Measurements from ENCODE around the gene TP53RK.

Gene TP53RK

DNA sequence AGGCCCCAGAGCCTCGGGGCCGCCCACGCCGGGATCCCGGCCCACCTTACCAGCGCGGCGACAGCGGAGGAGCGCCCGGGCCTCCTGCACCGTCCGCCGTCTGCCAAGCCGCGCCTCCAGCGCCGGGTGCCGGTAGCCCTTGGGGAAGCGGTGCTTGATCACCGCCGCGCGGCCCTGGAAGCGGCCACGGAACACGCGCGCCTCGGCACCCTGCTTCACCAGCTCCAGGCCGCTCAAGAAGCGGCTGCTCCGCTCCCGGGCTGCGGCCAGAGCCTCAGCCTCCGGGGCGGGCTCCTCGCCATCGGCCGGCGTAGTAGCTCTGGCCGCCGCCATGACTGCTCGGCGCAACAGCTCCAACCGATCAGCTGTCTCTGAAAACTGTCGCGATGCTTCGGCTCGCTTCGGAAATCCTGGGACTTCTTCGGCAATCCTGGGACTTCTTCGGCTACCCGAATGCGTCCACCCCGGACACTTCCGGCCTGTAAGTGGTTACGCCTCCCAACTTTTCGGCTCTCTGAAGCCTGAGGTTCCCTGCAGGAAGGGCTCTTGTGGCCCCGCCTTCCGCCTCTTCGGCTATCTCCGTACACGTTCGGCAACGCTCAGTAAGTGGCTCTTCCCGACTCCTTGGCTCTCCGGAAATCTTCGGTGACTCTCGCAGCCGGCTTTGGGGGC lies at the start of gene TP53RK:
TP53RK (minus strand) TSS at position 363 of the 672 bp plus-strand sequence; CDS start at position 333, 30 bp downstream.
- peak; percentile 77 for DNase-seq

DNA sequence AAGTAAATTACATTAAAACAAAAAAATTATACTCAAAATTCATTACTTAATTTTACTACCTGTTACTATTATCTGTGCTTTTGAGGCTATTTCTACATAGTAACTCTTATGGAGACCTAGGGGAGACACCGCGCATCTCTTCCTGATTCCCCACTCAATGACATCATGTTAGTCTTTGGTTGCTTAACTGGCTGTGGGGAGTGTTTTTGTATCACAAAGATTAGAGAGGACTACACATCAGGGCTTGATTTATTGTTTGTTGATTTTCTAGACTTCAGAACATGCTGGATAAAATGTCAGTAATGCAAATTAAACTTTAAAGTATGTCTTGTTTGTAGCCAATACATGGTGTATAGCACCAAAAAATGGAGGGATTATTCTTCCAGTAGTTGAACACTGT lies 46.2 kb upstream of the TP53RK start:
- DNase-seq: no peak

DNA sequence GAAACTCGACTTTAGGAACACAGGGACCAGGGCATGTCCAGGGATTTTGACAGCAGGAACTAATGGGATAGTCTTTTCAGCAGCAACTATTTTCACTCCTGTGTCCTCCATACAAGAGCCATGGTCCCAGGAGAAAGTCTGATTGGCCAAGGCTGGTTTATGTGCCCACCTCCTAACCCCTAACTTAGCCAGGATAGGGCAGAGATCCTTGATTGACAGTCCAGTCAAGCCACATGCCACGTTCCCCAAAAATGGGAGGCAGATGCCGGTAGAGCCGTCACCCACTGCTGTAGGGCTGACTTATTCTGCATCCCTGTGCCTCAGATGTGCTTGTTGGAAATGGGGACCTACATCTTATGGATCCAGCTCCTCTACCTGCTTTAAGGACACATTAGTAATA lies 42.5 kb upstream of the TP53RK start:
- DNase-seq: no peak

DNA sequence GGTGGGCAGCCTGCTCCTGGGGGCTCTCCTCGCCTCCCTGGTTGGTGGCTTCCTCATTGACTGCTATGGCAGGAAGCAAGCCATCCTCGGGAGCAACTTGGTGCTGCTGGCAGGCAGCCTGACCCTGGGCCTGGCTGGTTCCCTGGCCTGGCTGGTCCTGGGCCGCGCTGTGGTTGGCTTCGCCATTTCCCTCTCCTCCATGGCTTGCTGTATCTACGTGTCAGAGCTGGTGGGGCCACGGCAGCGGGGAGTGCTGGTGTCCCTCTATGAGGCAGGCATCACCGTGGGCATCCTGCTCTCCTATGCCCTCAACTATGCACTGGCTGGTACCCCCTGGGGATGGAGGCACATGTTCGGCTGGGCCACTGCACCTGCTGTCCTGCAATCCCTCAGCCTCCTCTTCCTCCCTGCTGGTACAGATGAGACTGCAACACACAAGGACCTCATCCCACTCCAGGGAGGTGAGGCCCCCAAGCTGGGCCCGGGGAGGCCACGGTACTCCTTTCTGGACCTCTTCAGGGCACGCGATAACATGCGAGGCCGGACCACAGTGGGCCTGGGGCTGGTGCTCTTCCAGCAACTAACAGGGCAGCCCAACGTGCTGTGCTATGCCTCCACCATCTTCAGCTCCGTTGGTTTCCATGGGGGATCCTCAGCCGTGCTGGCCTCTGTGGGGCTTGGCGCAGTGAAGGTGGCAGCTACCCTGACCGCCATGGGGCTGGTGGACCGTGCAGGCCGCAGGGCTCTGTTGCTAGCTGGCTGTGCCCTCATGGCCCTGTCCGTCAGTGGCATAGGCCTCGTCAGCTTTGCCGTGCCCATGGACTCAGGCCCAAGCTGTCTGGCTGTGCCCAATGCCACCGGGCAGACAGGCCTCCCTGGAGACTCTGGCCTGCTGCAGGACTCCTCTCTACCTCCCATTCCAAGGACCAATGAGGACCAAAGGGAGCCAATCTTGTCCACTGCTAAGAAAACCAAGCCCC lies 36.2 kb upstream of the TP53RK start:
- DNase-seq: no peak

DNA sequence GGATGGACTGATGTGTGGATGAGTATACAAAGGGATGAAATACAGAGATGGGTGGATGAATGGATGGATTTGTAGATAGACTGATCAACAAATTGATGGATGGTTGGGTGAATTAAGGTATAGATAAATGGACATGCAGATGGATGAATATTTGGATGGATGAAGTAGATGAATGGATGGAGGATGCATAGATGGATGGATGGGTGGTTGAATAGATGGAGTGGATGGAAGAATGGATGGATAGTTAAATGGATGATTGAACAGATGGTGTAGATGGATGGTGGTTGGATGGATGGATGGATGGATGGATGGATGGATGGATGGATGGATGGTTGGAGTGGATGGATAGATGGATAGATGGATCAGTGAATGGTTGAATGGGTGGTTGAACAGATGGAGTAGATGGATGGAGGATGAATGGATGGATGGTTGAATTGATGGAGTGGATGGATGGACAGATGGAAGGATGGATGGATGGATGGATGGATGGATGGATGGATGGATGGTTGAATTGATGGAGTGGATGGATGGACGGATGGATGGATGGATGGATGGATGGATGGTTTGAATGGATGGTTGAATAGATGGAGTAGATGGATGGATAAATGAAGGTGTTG lies 35.2 kb upstream of the TP53RK start:
- no peak for DNase-seq

- DNase-seq: no peak
Measured at GRCh38 chr20:46723039-46723438, 33.8 kb upstream of the TP53RK start.

GRCh38 chr20:46722450-46722849 lies 33.2 kb upstream of the TP53RK start:
- no peak for DNase-seq

GRCh38 chr20:46721476-46721875 lies 32.2 kb upstream of the TP53RK start:
- DNase-seq: no peak

DNA sequence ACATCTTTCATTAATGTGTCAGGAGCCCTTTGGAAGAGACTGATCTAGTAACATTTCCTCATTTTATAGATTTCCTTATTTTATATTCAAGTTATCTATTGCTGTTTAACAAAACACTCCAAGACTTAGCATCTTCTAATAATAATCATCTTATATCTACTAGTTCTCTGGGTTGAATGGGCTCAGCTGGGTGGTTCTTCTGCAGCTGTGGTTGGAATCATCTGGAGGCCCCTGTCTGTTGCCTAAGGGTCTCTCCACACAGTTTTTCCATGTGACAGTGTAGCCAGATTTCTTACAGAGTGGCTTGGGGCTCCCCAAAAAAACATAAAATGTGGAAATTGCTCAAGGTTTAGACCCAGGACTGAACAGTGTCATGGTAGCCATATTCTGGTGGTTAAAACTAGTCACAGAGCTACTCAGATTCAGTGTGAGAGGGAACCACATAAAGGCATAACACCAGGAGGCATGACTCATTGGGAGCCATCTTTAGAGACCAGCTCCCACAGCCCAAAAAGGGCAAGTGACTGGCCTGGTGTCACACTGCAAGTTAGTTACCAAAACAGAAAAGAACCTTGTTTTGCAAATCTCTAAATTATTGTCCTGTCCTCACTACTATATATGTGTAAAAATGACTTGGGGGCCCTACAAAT lies 31.7 kb upstream of the TP53RK start:
- no peak for DNase-seq

GRCh38 chr20:46720019-46720418 lies 30.8 kb upstream of the TP53RK start:
- DNase-seq: no peak

GRCh38 chr20:46717818-46718541 lies 28.7 kb upstream of the TP53RK start:
- DNase-seq: no peak

GRCh38 chr20:46715292-46715756 lies 26.1 kb upstream of the TP53RK start:
- DNase-seq: no peak

DNA sequence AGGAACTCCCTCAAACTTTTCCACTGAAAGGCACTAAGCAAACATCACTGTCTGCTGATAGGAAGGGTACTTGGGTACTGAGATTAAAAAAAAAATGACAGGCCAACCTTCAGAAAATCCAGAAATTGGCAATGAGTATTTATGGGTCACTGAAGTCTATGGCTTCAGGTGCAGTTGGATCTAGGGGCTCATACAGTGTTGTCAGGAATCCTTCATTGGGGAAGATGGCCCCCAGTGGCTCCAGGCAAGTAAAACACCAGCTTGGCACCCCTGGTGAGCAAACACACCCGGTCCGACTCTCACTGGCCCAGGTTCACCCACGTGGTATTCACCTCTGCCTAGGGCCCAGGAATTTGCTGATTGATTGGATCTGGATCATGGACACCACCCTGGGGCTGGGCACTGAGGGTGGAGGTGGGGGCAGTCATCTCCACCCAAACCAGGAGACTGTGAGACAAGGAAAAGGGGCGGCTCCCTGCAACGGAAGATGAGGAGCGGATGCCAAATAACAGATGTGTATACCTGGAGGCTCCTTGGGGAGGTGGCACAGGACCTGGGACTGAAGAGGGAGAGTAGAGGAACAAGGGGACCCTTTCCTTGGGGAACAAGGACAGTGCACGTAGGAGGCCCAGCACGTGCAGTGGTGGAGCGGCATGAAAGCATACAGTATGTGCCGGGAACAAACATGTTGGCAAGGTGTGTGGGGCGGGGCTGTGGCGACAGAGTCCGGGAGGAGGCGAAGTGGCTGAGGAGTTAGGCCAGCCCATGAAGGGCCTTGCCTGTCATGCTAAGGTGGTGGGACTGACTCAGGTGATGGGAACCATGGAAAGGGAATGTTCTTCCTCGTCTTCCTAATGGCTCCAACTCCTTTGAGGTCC lies 25.0 kb upstream of the TP53RK start:
- no peak for DNase-seq

- no peak for DNase-seq
Measured at GRCh38 chr20:46712056-46712636, 22.9 kb upstream of the TP53RK start.

- no peak for DNase-seq
Measured at GRCh38 chr20:46710153-46710913, 21.1 kb upstream of the TP53RK start.

DNA sequence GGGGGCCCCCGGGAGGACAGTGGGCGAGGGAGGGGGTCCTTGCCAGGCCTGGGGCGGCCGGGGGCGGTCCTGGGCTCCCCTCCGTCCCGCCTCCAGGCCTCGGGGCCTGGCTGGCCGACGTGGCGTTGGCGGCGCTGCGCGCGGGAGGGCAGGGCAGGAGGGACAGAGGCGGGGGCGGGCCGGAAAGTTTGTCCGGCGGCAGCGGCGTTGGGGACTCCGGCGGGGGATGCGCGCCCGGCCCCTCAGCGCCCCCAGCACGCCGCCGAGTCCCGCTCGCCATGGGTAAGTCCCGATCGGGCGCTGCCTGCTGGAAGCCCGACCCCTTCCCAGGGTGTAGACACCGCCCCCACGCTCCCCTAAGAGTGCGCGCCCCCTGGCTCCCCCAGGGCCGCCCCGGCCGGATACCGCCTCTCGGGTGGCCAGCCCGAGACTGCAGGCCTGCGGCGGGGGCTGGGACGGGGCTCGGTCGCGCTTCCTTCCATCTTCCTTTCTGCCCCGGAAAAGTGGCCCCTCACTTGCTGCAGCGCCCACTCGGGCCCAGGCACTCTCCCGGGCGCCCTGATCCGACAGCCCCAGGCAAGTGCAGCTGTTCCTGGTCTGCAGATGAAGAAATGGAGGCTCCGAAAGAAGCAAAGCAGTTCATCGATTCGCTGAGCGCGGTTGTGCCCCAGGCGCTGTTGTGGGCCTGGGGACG lies 20.4 kb upstream of the TP53RK start, which contains the start of gene SLC2A10:
SLC2A10 (plus strand) TSS at position 191 of the 694 bp plus-strand sequence; CDS start at position 279, 88 bp downstream.
- DNase-seq: peak; percentile 18

DNA sequence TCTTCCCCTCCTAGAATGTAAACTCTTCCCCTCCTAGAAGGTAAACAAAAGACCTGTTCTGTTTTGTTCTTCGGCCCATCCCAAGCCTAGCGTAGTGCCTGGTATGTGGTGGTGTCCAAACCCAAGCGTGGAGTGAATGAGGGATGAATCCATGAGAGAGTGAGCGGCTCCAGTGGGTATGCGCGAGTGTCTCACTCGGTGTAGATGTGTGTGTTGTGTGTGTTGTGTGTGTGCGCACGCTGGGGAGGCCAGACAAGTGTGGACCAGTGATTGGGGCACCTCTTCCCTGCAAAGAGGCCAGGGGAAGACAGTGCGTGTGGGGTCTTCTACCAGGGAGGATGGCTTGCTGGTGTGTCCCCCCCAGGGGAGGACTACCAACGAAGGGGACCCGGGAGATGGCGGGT lies 19.8 kb upstream of the TP53RK start:
- DNase-seq: no peak

DNA sequence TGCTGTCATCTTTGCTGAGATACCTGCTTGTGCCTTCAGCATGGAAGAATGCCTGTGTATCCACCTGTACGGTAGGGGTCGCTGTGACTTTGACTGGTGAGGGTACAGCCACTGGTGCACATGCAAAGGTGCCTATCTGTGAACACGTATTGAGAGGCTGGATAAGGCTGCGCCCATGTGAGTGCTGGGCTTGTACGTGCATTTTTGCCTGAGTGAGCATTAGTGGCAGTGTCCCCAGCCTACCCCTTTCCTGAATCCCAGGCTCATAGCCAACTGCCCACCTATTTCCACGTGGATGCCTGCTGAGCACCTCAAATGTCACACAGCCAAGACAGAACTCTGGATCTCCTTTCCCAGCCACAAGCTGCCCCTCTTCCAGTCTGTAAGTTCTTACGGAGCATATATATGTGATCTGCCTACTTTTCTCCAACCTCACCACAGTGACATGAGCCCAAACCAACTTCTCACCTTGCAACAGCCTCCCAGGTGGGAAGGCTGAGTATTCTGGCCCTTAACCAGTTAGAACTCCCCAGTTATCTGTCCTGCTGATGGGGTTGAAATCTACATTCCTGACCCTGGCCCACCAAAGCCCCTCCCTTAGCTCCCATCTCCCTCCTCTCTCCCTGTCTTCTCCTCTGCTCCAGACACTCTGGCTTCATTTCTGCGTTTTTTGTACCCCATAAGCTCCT lies 19.1 kb upstream of the TP53RK start:
- DNase-seq: no peak

GRCh38 chr20:46706242-46706641 lies 17.0 kb upstream of the TP53RK start:
- DNase-seq: no peak
